ENCODE measurements around the gene ATP7B.

Gene ATP7B

GRCh38 chr13:51955816-51956603 is 55.2 kb downstream of the ATP7B start:
- no peak overlapping the region for H3K4me2 ChIP-seq (ENCODE audit: low read depth, low read length)
- H3K4me1 ChIP-seq (ENCODE audit: low read length) = no peaks in the 10 kb centered on the region; the same call in none of the 2 replicates
- H3K9me2 ChIP-seq (replicated peaks; ENCODE audit: insufficient read depth, low read length) = no peaks in the 10 kb centered on the region
- no peaks in the 10 kb centered on the region for H3K79me2 ChIP-seq (ENCODE audit: low read length)
- TF ChIP-seq, protein P1, sequence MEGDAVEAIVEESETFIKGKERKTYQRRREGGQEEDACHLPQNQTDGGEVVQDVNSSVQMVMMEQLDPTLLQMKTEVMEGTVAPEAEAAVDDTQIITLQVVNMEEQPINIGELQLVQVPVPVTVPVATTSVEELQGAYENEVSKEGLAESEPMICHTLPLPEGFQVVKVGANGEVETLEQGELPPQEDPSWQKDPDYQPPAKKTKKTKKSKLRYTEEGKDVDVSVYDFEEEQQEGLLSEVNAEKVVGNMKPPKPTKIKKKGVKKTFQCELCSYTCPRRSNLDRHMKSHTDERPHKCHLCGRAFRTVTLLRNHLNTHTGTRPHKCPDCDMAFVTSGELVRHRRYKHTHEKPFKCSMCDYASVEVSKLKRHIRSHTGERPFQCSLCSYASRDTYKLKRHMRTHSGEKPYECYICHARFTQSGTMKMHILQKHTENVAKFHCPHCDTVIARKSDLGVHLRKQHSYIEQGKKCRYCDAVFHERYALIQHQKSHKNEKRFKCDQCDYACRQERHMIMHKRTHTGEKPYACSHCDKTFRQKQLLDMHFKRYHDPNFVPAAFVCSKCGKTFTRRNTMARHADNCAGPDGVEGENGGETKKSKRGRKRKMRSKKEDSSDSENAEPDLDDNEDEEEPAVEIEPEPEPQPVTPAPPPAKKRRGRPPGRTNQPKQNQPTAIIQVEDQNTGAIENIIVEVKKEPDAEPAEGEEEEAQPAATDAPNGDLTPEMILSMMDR (IDR thresholded peaks at IDR 0.05; ENCODE audit: low read length) = no peak
- H3K27ac ChIP-seq (ENCODE audit: low read length) = no peak overlapping the region
- H3K27me3 ChIP-seq (replicated peaks; ENCODE audit: insufficient read depth, low read length) = no peaks in the 10 kb centered on the region
- H4K20me1 ChIP-seq (ENCODE audit: insufficient read depth, low read length) = no peaks in the 10 kb centered on the region
- no peak overlapping the region for H3K4me3 ChIP-seq (ENCODE audit: low read length)
- no peak for DNase-seq
- no peaks in the 10 kb centered on the region for H3K9me3 ChIP-seq (replicated peaks; ENCODE audit: insufficient read depth, low read length)
- H3F3A ChIP-seq (ENCODE audit: insufficient read depth, low read length) = no peaks in the 10 kb centered on the region
- H3K9ac ChIP-seq (ENCODE audit: low read length) = no peak overlapping the region
- H3K36me3 ChIP-seq (replicated peaks; ENCODE audit: insufficient read depth, low read length) = no peaks in the 10 kb centered on the region
- H2AFZ ChIP-seq (ENCODE audit: low read length) = no peak overlapping the region

- no peak for DNase-seq
- Histone ChIP-seq H3K4me3 (ENCODE audit: low read length) (no peak overlapping the region), H3K27ac (ENCODE audit: low read length) (no peak overlapping the region), H3K79me2 (ENCODE audit: low read length) (no peaks in the 10 kb centered on the region), H3K4me2 (ENCODE audit: low read depth, low read length) (no peak overlapping the region), H3K9me3 (replicated peaks; ENCODE audit: insufficient read depth, low read length) (no peaks in the 10 kb centered on the region), H3K27me3 (replicated peaks; ENCODE audit: insufficient read depth, low read length) (no peaks in the 10 kb centered on the region), H4K20me1 (ENCODE audit: insufficient read depth, low read length) (no peaks in the 10 kb centered on the region), H3K4me1 (ENCODE audit: low read length) (no peaks in the 10 kb centered on the region; the same call in none of the 2 replicates), H2AFZ (ENCODE audit: low read length) (no peak overlapping the region), H3K9ac (ENCODE audit: low read length) (no peak overlapping the region), H3K36me3 (replicated peaks; ENCODE audit: insufficient read depth, low read length) (no peaks in the 10 kb centered on the region), H3F3A (ENCODE audit: insufficient read depth, low read length) (no peaks in the 10 kb centered on the region), H3K9me2 (replicated peaks; ENCODE audit: insufficient read depth, low read length) (no peaks in the 10 kb centered on the region)
- no peak for TF ChIP-seq EZH2 (optimal IDR thresholded peaks at IDR 0.05; ENCODE audit: low read depth, low read length)
- TF ChIP-seq, protein P1 (IDR thresholded peaks at IDR 0.05; ENCODE audit: low read length) = no peak
- TF ChIP-seq EZH2phosphoT487 (IDR thresholded peaks at IDR 0.05; ENCODE audit: low read length) = no peak
Observed at GRCh38 chr13:51955281-51955771, 55.9 kb downstream of the ATP7B start.

GRCh38 chr13:51953347-51954195 is 57.7 kb downstream of the ATP7B start:
- H3K4me3 ChIP-seq (ENCODE audit: low read length) = no peak overlapping the region
- H3K4me1 ChIP-seq (ENCODE audit: low read length) = no peaks in the 10 kb centered on the region; the same call in 1 of the 2 replicates
- no peaks in the 10 kb centered on the region for H3K36me3 ChIP-seq (replicated peaks; ENCODE audit: insufficient read depth, low read length)
- no peaks in the 10 kb centered on the region for H3K9me2 ChIP-seq (replicated peaks; ENCODE audit: insufficient read depth, low read length)
- no peak for DNase-seq
- no peak overlapping the region for H3K9ac ChIP-seq (ENCODE audit: low read length)
- H3K27ac ChIP-seq (ENCODE audit: low read length) = no peak overlapping the region
- H3K4me2 ChIP-seq (ENCODE audit: low read depth, low read length) = no peak overlapping the region
- H3K27me3 ChIP-seq (replicated peaks; ENCODE audit: insufficient read depth, low read length) = no peaks in the 10 kb centered on the region
- no peak overlapping the region for H2AFZ ChIP-seq (ENCODE audit: low read length)
- no peaks in the 10 kb centered on the region for H3F3A ChIP-seq (ENCODE audit: insufficient read depth, low read length)
- no peak for TF ChIP-seq EZH2 (optimal IDR thresholded peaks at IDR 0.05; ENCODE audit: low read depth, low read length)
- TF ChIP-seq, protein P1 (IDR thresholded peaks at IDR 0.05; ENCODE audit: low read length) = no peak
- TF ChIP-seq EZH2phosphoT487 (IDR thresholded peaks at IDR 0.05; ENCODE audit: low read length) = no peak
- no peaks in the 10 kb centered on the region for H4K20me1 ChIP-seq (ENCODE audit: insufficient read depth, low read length)
- no peaks in the 10 kb centered on the region for H3K79me2 ChIP-seq (ENCODE audit: low read length)
- H3K9me3 ChIP-seq (replicated peaks; ENCODE audit: insufficient read depth, low read length) = no peaks in the 10 kb centered on the region
